Smooth muscle cell (in vitro differentiated cells): ENCODE results near the gene FAM20A. TPM values are rescaled to one million over a fixed set of nuclear protein-coding genes. Genes with fewer than 3 reads are reported as not detected.

ENCODE experiments used
- DNase-seq: peaks from one replicate; lab custom pipeline; 2025; ENCODE audit not compliant: unreplicated experiment; lab: John Stamatoyannopoulos, UW
- H2AFZ ChIP-seq: fragments of 200-600 bp; sonication (generic); 2 replicates; pipeline ENCODE4 v1.6.0; 2016; ENCODE audit warnings: antibody characterized with exemption, low read depth, mild to moderate bottlenecking
- H3F3A ChIP-seq: fragments of 200-600 bp; sonication (generic); 2 replicates; pipeline ENCODE4 v1.6.0; 2017; ENCODE audit warnings: antibody characterized with exemption, low read depth
- H3K27ac ChIP-seq: fragments of 200-600 bp; sonication (generic); 2 replicates; pipeline ENCODE4 v1.5.1; 2016; ENCODE audit warnings: low read depth, mild to moderate bottlenecking
- H3K27me3 ChIP-seq: fragments of 200-600 bp; sonication (generic); 2 replicates; pipeline ENCODE4 v1.6.1; 2016; ENCODE audit warnings: low read depth, mild to moderate bottlenecking
- H3K36me3 ChIP-seq: fragments of 200-600 bp; sonication (generic); 2 replicates; pipeline ENCODE4 v1.5.1; 2016; ENCODE audit warnings: low read depth
- H3K4me1 ChIP-seq: fragments of 200-600 bp; sonication (generic); 2 replicates; pipeline ENCODE4 v1.5.1; 2016; ENCODE audit warnings: low read depth
- H3K4me2 ChIP-seq: fragments of 200-600 bp; sonication (generic); 2 replicates; pipeline ENCODE4 v1.6.0; 2016; ENCODE audit warnings: mild to moderate bottlenecking
- H3K4me3 ChIP-seq: fragments of 200-600 bp; sonication (generic); 2 replicates; pipeline ENCODE4 v1.5.1; 2016; ENCODE audit warnings: mild to moderate bottlenecking
- H3K79me2 ChIP-seq: fragments of 200-600 bp; sonication (generic); 2 replicates; pipeline ENCODE4 v1.6.0; 2016; ENCODE audit warnings: low read depth, mild to moderate bottlenecking
- H3K9ac ChIP-seq: fragments of 200-600 bp; sonication (generic); 2 replicates; pipeline ENCODE4 v1.6.0; 2016; ENCODE audit warnings: low read depth
- H3K9me3 ChIP-seq: fragments of 200-600 bp; sonication (generic); replicated peaks from 2 replicates; pipeline ENCODE4 v1.5.1; 2016; ENCODE audit warnings: low read depth
- H4K20me1 ChIP-seq: fragments of 200-600 bp; sonication (generic); 2 replicates; pipeline ENCODE4 v1.6.0; 2016; ENCODE audit warnings: low read depth
- CTCF ChIP-seq: fragments of 200-600 bp; sonication (generic); IDR thresholded peaks from 2 replicates; pipeline ENCODE4 v1.5.1; 2017; ENCODE audit warnings: borderline replicate concordance, mild to moderate bottlenecking, antibody characterized with exemption; ENCODE audit not compliant: insufficient read depth, poor library complexity, severe bottlenecking
- WGBS: methylation state at CpG from one replicate; pipeline ENCODE4 v1.1.7; 2016; ENCODE audit warnings: low lambda C conversion rate; 5-methylcytosine and 5-hydroxymethylcytosine counted together
- polyA plus RNA-seq: library from polyadenylated mRNA; unstranded; fragments of >200 nt; fragmentation: Nextera tagmentation; extraction: Ambion mirVana; gene quantifications from 2 replicates; pipeline ENCODE4 v1.2.1, GENCODE V29; 2016
- total RNA-seq: library from RNA; depleted of rRNA; stranded (reverse); fragments of >200 nt; gene quantifications from 2 replicates; pipeline ENCODE4 v1.2.3, GENCODE V29; 2014

The FAM20A gene
- total RNA-seq: 4.6 and 5.5 TPM in 2 replicates
- 10.8 and 12.6 TPM in 2 replicates for polyA plus RNA-seq

- H3K27me3 ChIP-seq: peaks cover 30% of the 10 kb centered on the region
- peak within 1 kb of the TSS; percentile 92 for H2AFZ ChIP-seq
- H3K36me3 ChIP-seq: no peaks in the 10 kb centered on the region
- peak within 1 kb of the TSS; percentile 31 for H3K9ac ChIP-seq
- H3K9me3 ChIP-seq: no peaks in the 10 kb centered on the region
- no peak for DNase-seq
- no peak for TF ChIP-seq CTCF
- WGBS: 3% methylated on average over 35 of the region's 69 CpGs
- peak within 1 kb of the TSS; percentile 93 for H3K4me2 ChIP-seq
- H3K79me2 ChIP-seq: no peaks in the 10 kb centered on the region
- no peaks in the 10 kb centered on the region for H3K4me1 ChIP-seq
- peaks cover 5% of the 10 kb centered on the region for H3F3A ChIP-seq
- H3K4me3 ChIP-seq: peak within 1 kb of the TSS; percentile 80
- no peaks in the 10 kb centered on the region for H4K20me1 ChIP-seq
- H3K27ac ChIP-seq: no peak within 1 kb of the TSS
Observed at GRCh38 chr17:68600931-68601564, at the start of gene FAM20A. TSS of gene FAM20A (minus strand) at chr17:68601367. CDS start at chr17:68600666, 701 bp downstream.

GRCh38 chr17:68649324-68649723 lies 48.2 kb upstream of the FAM20A start:
- 84% methylated on average over 3 of the region's 3 CpGs for WGBS
- Histone ChIP-seq H3K4me3 (no peak overlapping the region), H3K36me3 (no peaks in the 10 kb centered on the region), H3K9ac (no peak overlapping the region), H3K4me2 (no peak overlapping the region), H3F3A (no peaks in the 10 kb centered on the region), H3K27me3 (no peaks in the 10 kb centered on the region), H4K20me1 (no peaks in the 10 kb centered on the region), H3K27ac (no peak overlapping the region), H3K9me3 (no peaks in the 10 kb centered on the region), H3K4me1 (no peaks in the 10 kb centered on the region), H3K79me2 (no peaks in the 10 kb centered on the region), H2AFZ (no peak overlapping the region)
- TF ChIP-seq CTCF: no peak
- DNase-seq: no peak

GRCh38 chr17:68646626-68647526 lies 45.7 kb upstream of the FAM20A start:
- no peak overlapping the region for H3K9ac ChIP-seq
- H3F3A ChIP-seq: no peaks in the 10 kb centered on the region
- no peaks in the 10 kb centered on the region for H4K20me1 ChIP-seq
- 93% methylated on average over 11 of the region's 11 CpGs for WGBS
- no peaks in the 10 kb centered on the region for H3K4me1 ChIP-seq
- H3K27ac ChIP-seq: no peak overlapping the region
- no peak overlapping the region for H3K4me2 ChIP-seq
- no peak for TF ChIP-seq CTCF
- no peak overlapping the region for H3K4me3 ChIP-seq
- no peaks in the 10 kb centered on the region for H3K36me3 ChIP-seq
- DNase-seq: no peak
- H2AFZ ChIP-seq: no peak overlapping the region
- no peaks in the 10 kb centered on the region for H3K79me2 ChIP-seq
- no peaks in the 10 kb centered on the region for H3K27me3 ChIP-seq
- H3K9me3 ChIP-seq: no peaks in the 10 kb centered on the region

- no peak for DNase-seq
- H3F3A ChIP-seq: no peaks in the 10 kb centered on the region
- H3K36me3 ChIP-seq: no peaks in the 10 kb centered on the region
- no peaks in the 10 kb centered on the region for H3K4me1 ChIP-seq
- H3K4me2 ChIP-seq: no peak overlapping the region
- no peak overlapping the region for H3K9ac ChIP-seq
- H3K79me2 ChIP-seq: no peaks in the 10 kb centered on the region
- no peak overlapping the region for H3K4me3 ChIP-seq
- TF ChIP-seq CTCF: no peak
- no peak overlapping the region for H3K27ac ChIP-seq
- no peaks in the 10 kb centered on the region for H4K20me1 ChIP-seq
- no peaks in the 10 kb centered on the region for H3K27me3 ChIP-seq
- H2AFZ ChIP-seq: no peak overlapping the region
- 95% methylated on average over 4 of the region's 4 CpGs for WGBS
- H3K9me3 ChIP-seq: no peaks in the 10 kb centered on the region
Observed at GRCh38 chr17:68642118-68642412, 40.9 kb upstream of the FAM20A start.
